ENCODE results near the gene SCGB1C1. TPM values are rescaled to one million over a fixed set of nuclear protein-coding genes. Genes with fewer than 3 reads are reported as not detected.

SCGB1C1 gene
- total RNA-seq, 4 donors from 2014 or later, result not detected

DNA sequence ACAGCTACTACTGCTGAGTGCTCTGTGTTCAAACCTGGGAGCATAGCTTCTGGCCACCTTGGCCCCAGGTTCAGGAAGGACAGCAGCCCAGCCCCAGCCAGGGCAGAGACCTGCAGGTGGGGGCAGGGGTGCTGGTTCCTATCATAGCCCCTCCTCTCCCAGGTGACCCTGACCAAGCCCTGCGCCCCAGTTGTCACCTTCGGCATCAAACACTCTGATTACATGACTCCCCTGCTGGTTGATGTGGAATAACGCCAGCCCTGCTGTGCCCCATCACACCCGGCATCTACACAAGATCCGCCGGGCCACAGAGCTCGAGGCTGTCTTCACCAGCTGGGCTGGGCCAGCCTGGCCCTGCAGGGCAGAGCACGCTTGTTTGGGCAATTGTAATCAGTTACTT is 6.9 kb downstream of the SCGB1C1 start:
- no peak for ATAC-seq
- H3K27me3 ChIP-seq, result no peaks in the 10 kb centered on the region
- no peak overlapping the region for H3K27ac ChIP-seq
- no peaks in the 10 kb centered on the region for H3K9me3 ChIP-seq
- H3K36me3 ChIP-seq, result peaks cover 0 to 50% of the 10 kb centered on the region in 2 donors
- H3K4me1 ChIP-seq, result peaks cover 0 to 27% (median 0%) of the 10 kb centered on the region in 3 donors
- 76 to 83% methylated on average over 2 to 6 of the region's 8 CpGs for WGBS, 2 donors (ENCODE audit: low coverage in 1 of 2)
- no peak overlapping the region for H3K4me3 ChIP-seq
- TF ChIP-seq EP300 (IDR thresholded peaks at IDR 0.05) (no peak), POLR2AphosphoS5 (IDR thresholded peaks at IDR 0.05) (no peak), POLR2A (IDR thresholded peaks at IDR 0.05) (no peak)
- TF ChIP-seq, protein P1, sequence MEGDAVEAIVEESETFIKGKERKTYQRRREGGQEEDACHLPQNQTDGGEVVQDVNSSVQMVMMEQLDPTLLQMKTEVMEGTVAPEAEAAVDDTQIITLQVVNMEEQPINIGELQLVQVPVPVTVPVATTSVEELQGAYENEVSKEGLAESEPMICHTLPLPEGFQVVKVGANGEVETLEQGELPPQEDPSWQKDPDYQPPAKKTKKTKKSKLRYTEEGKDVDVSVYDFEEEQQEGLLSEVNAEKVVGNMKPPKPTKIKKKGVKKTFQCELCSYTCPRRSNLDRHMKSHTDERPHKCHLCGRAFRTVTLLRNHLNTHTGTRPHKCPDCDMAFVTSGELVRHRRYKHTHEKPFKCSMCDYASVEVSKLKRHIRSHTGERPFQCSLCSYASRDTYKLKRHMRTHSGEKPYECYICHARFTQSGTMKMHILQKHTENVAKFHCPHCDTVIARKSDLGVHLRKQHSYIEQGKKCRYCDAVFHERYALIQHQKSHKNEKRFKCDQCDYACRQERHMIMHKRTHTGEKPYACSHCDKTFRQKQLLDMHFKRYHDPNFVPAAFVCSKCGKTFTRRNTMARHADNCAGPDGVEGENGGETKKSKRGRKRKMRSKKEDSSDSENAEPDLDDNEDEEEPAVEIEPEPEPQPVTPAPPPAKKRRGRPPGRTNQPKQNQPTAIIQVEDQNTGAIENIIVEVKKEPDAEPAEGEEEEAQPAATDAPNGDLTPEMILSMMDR (IDR thresholded peaks at IDR 0.05), result no peak

DNA sequence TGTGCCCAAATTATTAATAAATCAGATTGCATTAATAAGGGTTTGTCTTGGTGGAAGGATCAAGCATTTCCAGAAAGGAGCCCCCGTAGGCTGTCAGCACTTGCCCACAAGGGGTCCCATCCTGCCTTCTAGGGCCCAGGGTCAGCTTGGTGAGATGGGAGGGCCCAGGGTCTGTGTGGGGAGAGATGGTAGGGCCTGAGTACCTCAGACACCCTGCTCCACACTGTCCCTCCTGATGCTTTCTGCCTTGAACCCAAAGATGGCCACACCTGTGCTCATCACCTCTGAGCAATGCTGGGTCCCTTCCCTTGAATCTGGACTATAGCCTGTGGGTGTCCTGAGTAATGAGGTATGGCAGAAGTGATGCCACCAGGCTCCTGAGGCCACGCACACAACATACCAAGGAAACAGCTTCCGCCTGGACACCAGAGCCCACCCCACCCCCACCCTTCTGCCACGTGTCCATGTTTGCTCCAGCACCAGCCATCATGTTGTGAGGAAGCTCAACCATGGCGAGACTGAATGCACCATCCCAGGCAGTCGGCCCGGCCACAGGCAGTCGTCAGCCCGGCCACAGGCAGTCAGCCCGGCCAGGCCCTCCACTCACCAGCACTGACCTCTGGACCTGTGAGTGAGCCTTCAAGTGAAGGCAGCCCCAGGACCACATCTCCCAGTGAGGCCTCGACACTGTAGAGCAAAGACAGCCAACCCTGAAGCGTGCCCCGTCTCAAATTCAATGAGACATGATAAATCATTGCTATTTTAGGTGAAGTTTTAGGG is 7.5 kb downstream of the SCGB1C1 start:
- H3K4me1 ChIP-seq, result peaks cover 0 to 33% (median 3%) of the 10 kb centered on the region in 3 donors
- H3K36me3 ChIP-seq, result peaks cover 0 to 56% of the 10 kb centered on the region in 2 donors
- 73 to 89% methylated on average over 2 to 3 of the region's 13 CpGs for WGBS, 2 donors (ENCODE audit: low coverage in 1 of 2)
- no peaks in the 10 kb centered on the region for H3K27me3 ChIP-seq
- no peak overlapping the region for H3K27ac ChIP-seq
- TF ChIP-seq EP300 (IDR thresholded peaks at IDR 0.05), result no peak
- no peak for TF ChIP-seq POLR2AphosphoS5 (IDR thresholded peaks at IDR 0.05)
- TF ChIP-seq, protein P1 (IDR thresholded peaks at IDR 0.05), result no peak
- TF ChIP-seq POLR2A (IDR thresholded peaks at IDR 0.05), result no peak
- H3K4me3 ChIP-seq, result no peak overlapping the region
- no peaks in the 10 kb centered on the region for H3K9me3 ChIP-seq
- no peak for ATAC-seq

DNA sequence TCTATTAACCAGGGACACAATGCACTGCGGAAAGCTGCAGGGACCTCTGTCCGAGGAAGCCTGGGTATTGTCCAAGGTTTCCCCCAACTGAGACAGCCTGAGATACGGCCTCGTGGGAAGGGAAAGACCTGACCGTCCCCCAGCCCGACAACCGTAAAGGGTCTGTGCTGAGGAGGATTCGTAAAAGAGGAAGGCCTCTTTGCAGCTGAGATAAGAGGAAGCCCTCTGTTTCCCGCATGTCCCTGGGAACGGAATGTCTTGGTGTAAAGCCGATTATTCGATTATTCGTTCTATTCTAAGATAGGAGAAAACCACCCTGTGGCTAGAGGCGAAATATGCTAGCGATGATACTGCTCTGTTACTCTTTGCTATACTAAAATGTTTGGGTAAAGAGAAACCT is 9.1 kb downstream of the SCGB1C1 start:
- H3K27ac ChIP-seq, result no peak overlapping the region
- H3K4me1 ChIP-seq, result peaks cover 0 to 45% (median 14%) of the 10 kb centered on the region in 3 donors
- no peak overlapping the region for H3K4me3 ChIP-seq
- WGBS, 2 donors (ENCODE audit: low coverage in 1 of 2), result 60 to 80% methylated on average over 4 to 10 of the region's 15 CpGs
- H3K9me3 ChIP-seq, result no peaks in the 10 kb centered on the region
- H3K27me3 ChIP-seq, result no peaks in the 10 kb centered on the region
- no peak for ATAC-seq
- TF ChIP-seq, protein P1 (IDR thresholded peaks at IDR 0.05), result no peak
- TF ChIP-seq EP300 (IDR thresholded peaks at IDR 0.05) (no peak), POLR2A (IDR thresholded peaks at IDR 0.05) (no peak), POLR2AphosphoS5 (IDR thresholded peaks at IDR 0.05) (no peak)
- H3K36me3 ChIP-seq, result peaks cover 0 to 61% of the 10 kb centered on the region in 2 donors

DNA sequence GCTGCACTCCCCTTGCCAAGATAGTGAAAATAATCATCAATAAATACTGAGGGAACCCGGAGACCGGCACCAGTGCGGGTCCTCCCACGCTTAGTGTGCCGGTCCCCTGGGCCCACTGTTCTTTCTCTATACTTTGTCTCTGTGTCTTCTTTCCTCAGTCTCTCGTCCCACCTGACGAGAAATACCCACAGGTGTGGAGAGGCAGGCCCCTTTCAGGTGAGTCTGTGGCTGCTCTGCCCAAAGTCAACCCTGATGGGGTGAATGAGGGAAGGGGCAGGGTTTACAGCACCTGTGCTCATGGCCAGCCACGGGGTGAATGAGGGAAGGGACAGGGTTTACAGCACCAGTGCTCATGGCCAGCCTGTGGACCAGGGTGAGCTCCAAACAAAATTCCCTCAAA is 9.6 kb downstream of the SCGB1C1 start:
- H3K4me3 ChIP-seq, result no peak overlapping the region
- no peak for TF ChIP-seq POLR2A (IDR thresholded peaks at IDR 0.05)
- TF ChIP-seq POLR2AphosphoS5 (IDR thresholded peaks at IDR 0.05), result no peak
- H3K4me1 ChIP-seq, result peaks cover 0 to 45% (median 14%) of the 10 kb centered on the region in 3 donors
- H3K27me3 ChIP-seq, result no peaks in the 10 kb centered on the region
- H3K9me3 ChIP-seq, result no peaks in the 10 kb centered on the region
- peaks cover 0 to 61% of the 10 kb centered on the region in 2 donors for H3K36me3 ChIP-seq
- peak overlapping the region in 1 of 4 donors; percentile 5 for H3K27ac ChIP-seq
- no peak for ATAC-seq
- 81 to 82% methylated on average over 7 to 8 of the region's 8 CpGs for WGBS, 2 donors (ENCODE audit: low coverage in 1 of 2)

DNA sequence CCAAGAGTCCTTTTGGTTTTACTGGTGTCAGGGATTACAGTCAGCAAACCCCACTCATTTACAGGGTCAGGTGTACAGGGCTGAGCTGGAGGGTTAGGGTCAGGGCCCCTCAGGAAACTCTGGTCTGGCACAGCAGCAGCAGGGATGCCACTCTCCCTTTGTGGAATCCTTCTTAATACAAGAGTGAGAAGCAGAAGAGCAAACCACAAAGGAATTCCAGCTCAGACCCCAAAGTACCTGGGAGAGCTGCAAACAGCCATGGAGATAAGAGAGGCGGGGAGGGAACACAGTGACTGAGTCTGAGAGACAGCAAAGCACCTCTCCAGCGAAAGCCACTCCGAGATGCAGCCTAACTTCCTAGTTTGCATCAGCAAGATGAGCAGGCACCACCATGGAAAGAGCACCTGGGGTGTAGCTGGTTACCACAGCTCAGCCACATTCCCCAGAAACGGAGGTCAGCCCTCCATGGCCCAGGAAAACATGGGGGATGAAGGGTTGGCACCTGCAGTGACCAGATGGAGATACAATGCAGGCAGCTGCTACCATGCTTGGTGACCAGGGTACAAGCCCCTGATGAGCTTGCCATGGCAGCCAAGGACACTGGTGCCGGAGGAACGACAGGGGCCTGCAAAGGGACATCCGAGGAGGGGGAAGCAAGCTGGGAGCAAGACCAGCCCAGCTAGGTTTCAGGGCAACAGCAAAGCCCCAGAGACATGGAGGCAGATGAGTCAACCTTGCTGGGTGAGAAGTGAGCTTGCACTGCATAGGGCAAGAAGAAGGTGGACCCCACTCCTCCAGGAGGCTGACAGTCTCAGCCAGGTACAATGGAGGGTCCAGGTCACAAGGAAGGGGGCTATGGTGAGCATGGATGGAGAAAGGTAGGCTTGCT is 10.4 kb downstream of the SCGB1C1 start:
- Histone ChIP-seq H3K9me3 (no peaks in the 10 kb centered on the region), H3K27me3 (no peaks in the 10 kb centered on the region), H3K4me3 (no peak overlapping the region), H3K4me1 (peaks cover 0 to 45% (median 14%) of the 10 kb centered on the region in 3 donors), H3K27ac (no peak overlapping the region), H3K36me3 (peaks cover 0 to 61% of the 10 kb centered on the region in 2 donors)
- WGBS, 2 donors (ENCODE audit: low coverage in 1 of 2), result 83 to 100% methylated on average over 1 to 6 of the region's 7 CpGs
- ATAC-seq, result no peak
- TF ChIP-seq EP300 (IDR thresholded peaks at IDR 0.05), result no peak
